Central memory CD8-positive, alpha-beta T cell (primary cell): Measurements from ENCODE around the gene PPP1R10.

Experiments used
- ATAC-seq: fragments of 150-1000 bp; cut with Tn5 transposase; replicated peaks from 2 replicates; pipeline ENCODE4 v1.10.0; 2022; ENCODE audit warnings: mild to moderate bottlenecking, moderate FRiP score, moderate number of reproducible peaks; ENCODE audit not compliant: poor library complexity, severe bottlenecking; ENCODE audit errors: extremely low read depth
- DNase-seq, 2 donors: peaks; one replicate each; pipeline ENCODE4 v3.0.0; 2021; ENCODE audit warnings: low spot score in 2 of 2
- H3K27ac Mint-ChIP-seq: one replicate; pipeline ENCODE4 v1.8.0; 2022; ENCODE audit warnings: low read depth, mild to moderate bottlenecking, moderate library complexity, mixed read lengths
- H3K27me3 Mint-ChIP-seq: one replicate; pipeline ENCODE4 v1.8.0; 2022; ENCODE audit warnings: mixed read lengths
- H3K36me3 Mint-ChIP-seq: one replicate; pipeline ENCODE4 v1.8.0; 2022; ENCODE audit warnings: mild to moderate bottlenecking, moderate library complexity, mixed read lengths; ENCODE audit not compliant: insufficient read depth
- H3K4me1 Mint-ChIP-seq: one replicate; pipeline ENCODE4 v1.8.0; 2022; ENCODE audit warnings: mixed read lengths
- H3K4me3 Mint-ChIP-seq: one replicate; pipeline ENCODE4 v1.8.0; 2022; ENCODE audit warnings: mild to moderate bottlenecking, moderate library complexity, mixed read lengths
- H3K9me3 Mint-ChIP-seq: one replicate; pipeline ENCODE4 v1.8.0; 2022; ENCODE audit warnings: mixed read lengths

The PPP1R10 gene

DNA sequence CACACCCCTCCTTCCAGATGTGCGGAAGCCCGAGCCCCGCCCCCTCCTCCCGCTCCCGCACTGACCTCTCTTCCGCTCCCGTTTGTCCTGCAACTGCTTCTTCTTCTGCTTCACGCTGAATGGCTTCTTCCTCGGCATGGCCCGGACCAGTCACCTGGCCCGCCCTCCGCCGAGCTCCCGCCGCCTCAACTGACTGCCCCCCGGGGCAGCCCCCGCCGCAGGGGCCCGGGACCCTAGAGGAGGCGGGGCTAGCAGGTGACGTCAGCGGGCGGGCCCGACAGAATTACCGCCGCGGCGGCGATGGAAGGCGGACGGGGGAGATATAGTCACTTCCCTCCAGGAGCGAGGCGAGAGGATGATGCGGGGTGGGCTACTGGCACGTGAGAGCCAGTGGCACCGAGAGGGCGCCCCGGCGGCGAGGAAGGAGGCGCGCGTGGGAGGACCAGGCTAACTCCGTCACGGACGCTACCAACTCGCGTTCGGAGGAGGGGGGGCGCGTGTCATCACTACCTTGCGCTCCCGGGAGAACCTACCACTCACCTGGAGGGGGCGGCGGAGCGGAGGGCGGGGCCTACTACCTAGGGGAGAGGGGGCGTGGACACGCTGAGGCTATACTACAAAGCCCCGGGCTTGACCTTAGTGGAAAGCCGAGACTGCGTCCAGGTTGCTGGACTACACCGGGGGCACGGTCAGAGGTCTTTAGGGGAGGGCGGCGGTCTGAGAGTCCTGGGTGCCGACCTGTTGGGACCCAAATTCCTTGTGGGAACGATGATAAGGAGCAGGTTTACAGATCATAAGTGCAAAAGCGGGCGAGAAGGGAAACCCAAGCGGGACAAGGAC is 60.8 kb downstream of the PPP1R10 start, which contains the start of gene GNL1:
Gene GNL1 (minus strand): TSS at position 424 of the 840 bp plus-strand sequence. CDS start 286 bp downstream, at position 138.
- Mint-ChIP-seq H3K27ac (peak within 1 kb of the TSS; percentile 99), H3K4me1 (peaks cover 66% of the 10 kb centered on the region), H3K36me3 (peaks cover 34% of the 10 kb centered on the region), H3K27me3 (no peaks in the 10 kb centered on the region), H3K4me3 (peak within 1 kb of the TSS; percentile 94), H3K9me3 (no peaks in the 10 kb centered on the region)
- ATAC-seq (peak; percentile 90), DNase-seq (peak; percentile 98 to 99)

DNA sequence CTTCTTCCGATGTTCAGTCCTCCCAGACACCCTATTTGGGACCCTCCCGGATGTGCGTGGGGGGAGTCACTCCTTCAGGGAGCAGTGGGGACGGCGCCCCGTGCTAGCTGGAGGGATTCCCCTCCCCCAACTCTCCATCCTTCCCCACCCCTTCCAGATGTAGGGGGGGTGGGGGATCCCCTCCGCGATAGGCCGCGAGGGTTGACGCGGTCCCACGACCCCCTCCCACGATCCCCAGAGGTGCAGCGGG is 61.3 kb downstream of the PPP1R10 start:
- Mint-ChIP-seq H3K4me1 (peaks cover 66% of the 10 kb centered on the region), H3K27me3 (no peaks in the 10 kb centered on the region), H3K36me3 (peaks cover 33% of the 10 kb centered on the region), H3K9me3 (no peaks in the 10 kb centered on the region), H3K4me3 (peak overlapping the region; percentile 94), H3K27ac (peak overlapping the region; percentile 99)
- ATAC-seq (no peak), DNase-seq (no peak)

DNA sequence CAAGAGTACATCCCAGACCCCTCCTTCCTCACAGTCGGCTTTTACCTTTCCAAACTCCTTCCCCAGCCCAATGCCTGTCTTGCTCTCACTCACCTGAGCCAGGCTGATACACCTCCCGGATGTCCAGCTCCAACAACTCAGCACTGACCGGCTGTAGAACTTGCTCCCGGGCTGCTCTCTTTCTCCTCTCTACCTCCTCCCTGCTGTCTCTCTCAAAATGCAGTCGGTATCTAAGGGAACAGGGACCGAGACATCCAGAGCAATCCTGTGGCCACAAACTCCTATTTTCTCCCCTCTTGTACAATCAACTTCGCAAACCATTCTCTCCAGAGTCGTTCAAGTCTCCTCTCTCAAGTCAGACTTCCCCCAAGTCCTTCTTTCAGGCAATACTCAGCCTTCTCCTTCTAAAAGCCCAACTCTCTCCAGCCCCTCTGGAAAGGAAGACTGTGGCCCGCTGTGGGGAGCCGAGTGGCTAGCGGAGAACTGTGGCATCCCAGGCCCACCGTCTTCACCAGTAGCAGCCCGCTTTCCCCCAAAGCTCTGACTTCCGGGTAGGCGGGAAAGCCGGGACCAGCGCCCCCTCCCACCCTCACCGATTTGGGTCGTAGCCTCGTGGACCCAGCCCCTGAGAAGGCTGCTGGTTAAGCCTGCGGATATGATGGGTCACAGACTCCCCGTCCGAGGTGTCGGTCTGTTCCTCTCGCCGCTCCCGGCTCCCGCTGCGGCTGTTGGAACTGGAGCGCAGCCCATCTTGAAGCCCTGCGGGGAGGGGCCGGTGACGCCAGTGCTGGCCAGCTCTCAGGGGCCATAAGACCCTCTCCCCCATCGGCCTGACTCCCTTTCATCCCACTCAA is 61.9 kb downstream of the PPP1R10 start:
- no peaks in the 10 kb centered on the region for H3K9me3 Mint-ChIP-seq
- H3K27ac Mint-ChIP-seq: peak overlapping the region; percentile 99
- H3K36me3 Mint-ChIP-seq: peaks cover 38% of the 10 kb centered on the region
- peaks cover 66% of the 10 kb centered on the region for H3K4me1 Mint-ChIP-seq
- no peak for ATAC-seq
- H3K27me3 Mint-ChIP-seq: no peaks in the 10 kb centered on the region
- no peak for DNase-seq
- H3K4me3 Mint-ChIP-seq: peak overlapping the region; percentile 94

DNA sequence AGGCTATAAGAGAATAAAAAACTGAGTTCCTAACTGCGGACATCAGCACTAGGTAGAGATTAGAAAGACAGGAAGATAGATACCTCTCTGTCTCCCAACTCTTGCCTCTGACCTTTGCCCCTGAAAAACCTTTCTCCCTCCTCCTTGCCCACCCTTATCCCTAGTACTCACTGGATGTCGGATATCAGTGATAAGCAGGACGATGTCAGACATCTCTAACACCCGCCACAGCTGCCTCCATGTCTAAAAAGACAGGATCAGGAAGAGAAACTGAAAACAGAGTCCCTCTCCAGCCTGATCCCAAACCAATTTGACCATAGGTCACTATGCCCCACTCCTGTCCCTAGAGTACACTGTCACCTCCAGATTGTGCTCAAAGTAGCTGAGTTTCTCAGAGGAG is 62.6 kb downstream of the PPP1R10 start:
- no peak for ATAC-seq
- peaks cover 62% of the 10 kb centered on the region for H3K4me1 Mint-ChIP-seq
- H3K4me3 Mint-ChIP-seq: peak overlapping the region; percentile 94
- H3K27me3 Mint-ChIP-seq: no peaks in the 10 kb centered on the region
- no peak for DNase-seq
- no peaks in the 10 kb centered on the region for H3K9me3 Mint-ChIP-seq
- peaks cover 43% of the 10 kb centered on the region for H3K36me3 Mint-ChIP-seq
- peak overlapping the region; percentile 11 for H3K27ac Mint-ChIP-seq
